Activated CD4-positive, alpha-beta T cell treated with anti-CD3 and anti-CD28 coated beads, Interleukin-2, amount 10 ng/mL, durations not matched to agents 7 days and 5 days (primary cell): Measurements from ENCODE around the gene G6PD. TPM values are rescaled to one million over a fixed set of nuclear protein-coding genes. Genes with fewer than 3 reads are reported as not detected.
"Not testable (repeated sequence)": the region's sequence is repeated elsewhere in the genome, so short reads cannot be mapped to it uniquely, and the experiment has no call there.

Source experiments
- CTCF ChIA-PET: fragments of 350-600 bp; sonication (Branson Sonifier 250); formaldehyde crosslinking; loops from one replicate; lab custom pipeline; 2021; ENCODE audit warnings: antibody characterized with exemption; lab: Charles Lee
- POLR2A ChIA-PET: fragments of 350-600 bp; sonication (Branson Sonifier 250); formaldehyde crosslinking; loops from one replicate; lab custom pipeline; 2021; ENCODE audit warnings: antibody characterized with exemption; lab: Charles Lee
- DNase-seq: peaks from one replicate; pipeline ENCODE4 v3.0.0-alpha.2; 2020
- H3K27ac Mint-ChIP-seq: one replicate; pipeline ENCODE4 v1.8.0; 2021; ENCODE audit warnings: mild to moderate bottlenecking, moderate library complexity, mixed read lengths
- H3K27me3 Mint-ChIP-seq: one replicate; pipeline ENCODE4 v1.8.0; 2021; ENCODE audit warnings: mixed read lengths
- H3K36me3 Mint-ChIP-seq: one replicate; pipeline ENCODE4 v1.8.0; 2021; ENCODE audit warnings: low read depth, mixed read lengths
- H3K4me1 Mint-ChIP-seq: one replicate; pipeline ENCODE4 v1.8.0; 2021; ENCODE audit warnings: mixed read lengths
- H3K4me3 Mint-ChIP-seq: one replicate; pipeline ENCODE4 v1.8.0; 2021; ENCODE audit warnings: mild to moderate bottlenecking, moderate library complexity, mixed read lengths
- H3K9me3 Mint-ChIP-seq: one replicate; pipeline ENCODE4 v1.8.0; 2021; ENCODE audit warnings: mixed read lengths
- total RNA-seq, 2 experiments: library from RNA; stranded (reverse); gene quantifications; one replicate each; pipeline ENCODE4 v1.2.3, GENCODE V29; 2021

The G6PD gene
- total RNA-seq: 10 to 100 TPM; 64.7 to 69.4 TPM

GRCh38 chrX:154546354-154547244, at the start of gene G6PD:
TSS of gene G6PD (minus strand) at chrX:154546846. CDS start at chrX:154546155, 691 bp downstream.
- Mint-ChIP-seq H3K9me3 (no peaks in the 10 kb centered on the region), H3K27me3 (no peaks in the 10 kb centered on the region), H3K27ac (peak within 1 kb of the TSS; percentile 88), H3K36me3 (peaks cover 22% of the 10 kb centered on the region), H3K4me3 (peak within 1 kb of the TSS; percentile 90), H3K4me1 (peaks cover 45% of the 10 kb centered on the region)
- DNase-seq: peak; percentile 74
- ChIA-PET CTCF (interaction anchor here (0.6 kb wide), 2 partner anchors 233 to 256 kb away, joined by 3 to 4 read pairs; no protein-coding TSS in a partner anchor), POLR2A (no interaction called here)

GRCh38 chrX:154595559-154596249, 49.1 kb upstream of the G6PD start:
- POLR2A ChIA-PET: no interaction called here
- peaks cover 10% of the 10 kb centered on the region for H3K4me1 Mint-ChIP-seq
- no peak for DNase-seq
- CTCF ChIA-PET: no interaction called here
- no peaks in the 10 kb centered on the region for H3K36me3 Mint-ChIP-seq
- peaks cover 5% of the 10 kb centered on the region for H3K27me3 Mint-ChIP-seq
- no peaks in the 10 kb centered on the region for H3K9me3 Mint-ChIP-seq
- H3K4me3 Mint-ChIP-seq: no peak overlapping the region
- no peak overlapping the region for H3K27ac Mint-ChIP-seq

GRCh38 chrX:154594491-154594890, 47.8 kb upstream of the G6PD start:
- ChIA-PET CTCF (no interaction called here), POLR2A (no interaction called here)
- Mint-ChIP-seq H3K27ac (no peak overlapping the region), H3K9me3 (no peaks in the 10 kb centered on the region), H3K4me3 (no peak overlapping the region), H3K36me3 (no peaks in the 10 kb centered on the region), H3K27me3 (peaks cover 5% of the 10 kb centered on the region), H3K4me1 (peaks cover 10% of the 10 kb centered on the region)
- DNase-seq: no peak

GRCh38 chrX:154593201-154593600, 46.6 kb upstream of the G6PD start:
- Mint-ChIP-seq H3K36me3 (no peaks in the 10 kb centered on the region), H3K4me1 (peaks cover 10% of the 10 kb centered on the region), H3K27ac (no peak overlapping the region), H3K4me3 (no peak overlapping the region), H3K9me3 (no peaks in the 10 kb centered on the region), H3K27me3 (peaks cover 5% of the 10 kb centered on the region)
- ChIA-PET CTCF (interaction anchor here (1.2 kb wide), 1 partner anchor 9 kb away, joined by 3 read pairs; no protein-coding TSS in a partner anchor), POLR2A (no interaction called here)
- no peak for DNase-seq

- Mint-ChIP-seq H3K4me1 (peaks cover 10% of the 10 kb centered on the region), H3K27ac (no peak overlapping the region), H3K36me3 (no peaks in the 10 kb centered on the region), H3K27me3 (peaks cover 5% of the 10 kb centered on the region), H3K9me3 (no peaks in the 10 kb centered on the region), H3K4me3 (no peak overlapping the region)
- POLR2A ChIA-PET: no interaction called here
- CTCF ChIA-PET: interaction anchor here (1.2 kb wide), 1 partner anchor 10 kb away, joined by 3 read pairs; no protein-coding TSS in a partner anchor
- DNase-seq: no peak
Observed at GRCh38 chrX:154592505-154592904, 45.9 kb upstream of the G6PD start.

GRCh38 chrX:154590415-154590814, 43.8 kb upstream of the G6PD start:
- H3K4me3 Mint-ChIP-seq, H3K36me3 Mint-ChIP-seq, H3K9me3 Mint-ChIP-seq, CTCF ChIA-PET, H3K27ac Mint-ChIP-seq, DNase-seq, POLR2A ChIA-PET, H3K27me3 Mint-ChIP-seq, H3K4me1 Mint-ChIP-seq: not testable (repeated sequence)

GRCh38 chrX:154584585-154585183, 38.0 kb upstream of the G6PD start, which contains the start of gene CTAG1A:
TSS of gene CTAG1A (plus strand) at chrX:154585133. CDS start at chrX:154585207, 74 bp downstream.
- POLR2A ChIA-PET, CTCF ChIA-PET, H3K36me3 Mint-ChIP-seq, H3K9me3 Mint-ChIP-seq, H3K27me3 Mint-ChIP-seq, DNase-seq, H3K27ac Mint-ChIP-seq, H3K4me1 Mint-ChIP-seq, H3K4me3 Mint-ChIP-seq: not testable (repeated sequence)

- H3K4me1 Mint-ChIP-seq, H3K27ac Mint-ChIP-seq, DNase-seq, H3K4me3 Mint-ChIP-seq, POLR2A ChIA-PET, CTCF ChIA-PET, H3K36me3 Mint-ChIP-seq, H3K9me3 Mint-ChIP-seq, H3K27me3 Mint-ChIP-seq: not testable (repeated sequence)
Observed at GRCh38 chrX:154582994-154583393, 36.3 kb upstream of the G6PD start.

- CTCF ChIA-PET, DNase-seq, H3K4me1 Mint-ChIP-seq, H3K27ac Mint-ChIP-seq, H3K9me3 Mint-ChIP-seq, POLR2A ChIA-PET, H3K27me3 Mint-ChIP-seq, H3K4me3 Mint-ChIP-seq, H3K36me3 Mint-ChIP-seq: not testable (repeated sequence)
Observed at GRCh38 chrX:154575076-154575475, 28.4 kb upstream of the G6PD start.

- H3K36me3 Mint-ChIP-seq, H3K27me3 Mint-ChIP-seq, H3K9me3 Mint-ChIP-seq, H3K27ac Mint-ChIP-seq, H3K4me1 Mint-ChIP-seq, POLR2A ChIA-PET, CTCF ChIA-PET, H3K4me3 Mint-ChIP-seq, DNase-seq: not testable (repeated sequence)
Observed at GRCh38 chrX:154573061-154573460, 26.4 kb upstream of the G6PD start.

GRCh38 chrX:154570361-154570760, 23.7 kb upstream of the G6PD start:
- H3K4me3 Mint-ChIP-seq, H3K36me3 Mint-ChIP-seq, H3K9me3 Mint-ChIP-seq, H3K27ac Mint-ChIP-seq, H3K27me3 Mint-ChIP-seq, DNase-seq, POLR2A ChIA-PET, H3K4me1 Mint-ChIP-seq, CTCF ChIA-PET: not testable (repeated sequence)

GRCh38 chrX:154562295-154562694, 15.6 kb upstream of the G6PD start:
- POLR2A ChIA-PET, CTCF ChIA-PET, H3K4me1 Mint-ChIP-seq, H3K4me3 Mint-ChIP-seq, H3K27ac Mint-ChIP-seq, DNase-seq, H3K36me3 Mint-ChIP-seq, H3K9me3 Mint-ChIP-seq, H3K27me3 Mint-ChIP-seq: not testable (repeated sequence)

- H3K27ac Mint-ChIP-seq, H3K9me3 Mint-ChIP-seq, POLR2A ChIA-PET, H3K27me3 Mint-ChIP-seq, CTCF ChIA-PET, H3K4me1 Mint-ChIP-seq, DNase-seq, H3K4me3 Mint-ChIP-seq, H3K36me3 Mint-ChIP-seq: not testable (repeated sequence)
Observed at GRCh38 chrX:154560326-154560725, 13.7 kb upstream of the G6PD start.
